ENCODE measurements around the gene PACS2.

GRCh38 chr14:105410642-105411016, 96.1 kb downstream of the PACS2 start:
- TF ChIP-seq, protein P1, sequence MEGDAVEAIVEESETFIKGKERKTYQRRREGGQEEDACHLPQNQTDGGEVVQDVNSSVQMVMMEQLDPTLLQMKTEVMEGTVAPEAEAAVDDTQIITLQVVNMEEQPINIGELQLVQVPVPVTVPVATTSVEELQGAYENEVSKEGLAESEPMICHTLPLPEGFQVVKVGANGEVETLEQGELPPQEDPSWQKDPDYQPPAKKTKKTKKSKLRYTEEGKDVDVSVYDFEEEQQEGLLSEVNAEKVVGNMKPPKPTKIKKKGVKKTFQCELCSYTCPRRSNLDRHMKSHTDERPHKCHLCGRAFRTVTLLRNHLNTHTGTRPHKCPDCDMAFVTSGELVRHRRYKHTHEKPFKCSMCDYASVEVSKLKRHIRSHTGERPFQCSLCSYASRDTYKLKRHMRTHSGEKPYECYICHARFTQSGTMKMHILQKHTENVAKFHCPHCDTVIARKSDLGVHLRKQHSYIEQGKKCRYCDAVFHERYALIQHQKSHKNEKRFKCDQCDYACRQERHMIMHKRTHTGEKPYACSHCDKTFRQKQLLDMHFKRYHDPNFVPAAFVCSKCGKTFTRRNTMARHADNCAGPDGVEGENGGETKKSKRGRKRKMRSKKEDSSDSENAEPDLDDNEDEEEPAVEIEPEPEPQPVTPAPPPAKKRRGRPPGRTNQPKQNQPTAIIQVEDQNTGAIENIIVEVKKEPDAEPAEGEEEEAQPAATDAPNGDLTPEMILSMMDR (IDR thresholded peaks at IDR 0.05; ENCODE audit: low read depth, low read length, missing input control): no peak
- TF ChIP-seq YY1 (IDR thresholded peaks at IDR 0.05) (no peak), JUND (IDR thresholded peaks at IDR 0.05) (no peak), SP1 (IDR thresholded peaks at IDR 0.05) (no peak), GABPA (IDR thresholded peaks at IDR 0.05 in 1 of 2, conservative IDR thresholded peaks at IDR 0.05 in 1 of 2) (no peak), TAF1 (conservative IDR thresholded peaks at IDR 0.05) (no peak), NR2F2 (IDR thresholded peaks at IDR 0.05) (no peak)
- TF ChIP-seq, protein P2, sequence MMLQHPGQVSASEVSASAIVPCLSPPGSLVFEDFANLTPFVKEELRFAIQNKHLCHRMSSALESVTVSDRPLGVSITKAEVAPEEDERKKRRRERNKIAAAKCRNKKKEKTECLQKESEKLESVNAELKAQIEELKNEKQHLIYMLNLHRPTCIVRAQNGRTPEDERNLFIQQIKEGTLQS (IDR thresholded peaks at IDR 0.05): no peak
- TF ChIP-seq, protein P3, sequence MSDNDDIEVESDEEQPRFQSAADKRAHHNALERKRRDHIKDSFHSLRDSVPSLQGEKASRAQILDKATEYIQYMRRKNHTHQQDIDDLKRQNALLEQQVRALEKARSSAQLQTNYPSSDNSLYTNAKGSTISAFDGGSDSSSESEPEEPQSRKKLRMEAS (IDR thresholded peaks at IDR 0.05): no peak
- TF ChIP-seq, protein P4, sequence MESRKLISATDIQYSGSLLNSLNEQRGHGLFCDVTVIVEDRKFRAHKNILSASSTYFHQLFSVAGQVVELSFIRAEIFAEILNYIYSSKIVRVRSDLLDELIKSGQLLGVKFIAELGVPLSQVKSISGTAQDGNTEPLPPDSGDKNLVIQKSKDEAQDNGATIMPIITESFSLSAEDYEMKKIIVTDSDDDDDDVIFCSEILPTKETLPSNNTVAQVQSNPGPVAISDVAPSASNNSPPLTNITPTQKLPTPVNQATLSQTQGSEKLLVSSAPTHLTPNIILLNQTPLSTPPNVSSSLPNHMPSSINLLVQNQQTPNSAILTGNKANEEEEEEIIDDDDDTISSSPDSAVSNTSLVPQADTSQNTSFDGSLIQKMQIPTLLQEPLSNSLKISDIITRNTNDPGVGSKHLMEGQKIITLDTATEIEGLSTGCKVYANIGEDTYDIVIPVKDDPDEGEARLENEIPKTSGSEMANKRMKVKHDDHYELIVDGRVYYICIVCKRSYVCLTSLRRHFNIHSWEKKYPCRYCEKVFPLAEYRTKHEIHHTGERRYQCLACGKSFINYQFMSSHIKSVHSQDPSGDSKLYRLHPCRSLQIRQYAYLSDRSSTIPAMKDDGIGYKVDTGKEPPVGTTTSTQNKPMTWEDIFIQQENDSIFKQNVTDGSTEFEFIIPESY (IDR thresholded peaks at IDR 0.05): no peak
- TF ChIP-seq, protein P5, sequence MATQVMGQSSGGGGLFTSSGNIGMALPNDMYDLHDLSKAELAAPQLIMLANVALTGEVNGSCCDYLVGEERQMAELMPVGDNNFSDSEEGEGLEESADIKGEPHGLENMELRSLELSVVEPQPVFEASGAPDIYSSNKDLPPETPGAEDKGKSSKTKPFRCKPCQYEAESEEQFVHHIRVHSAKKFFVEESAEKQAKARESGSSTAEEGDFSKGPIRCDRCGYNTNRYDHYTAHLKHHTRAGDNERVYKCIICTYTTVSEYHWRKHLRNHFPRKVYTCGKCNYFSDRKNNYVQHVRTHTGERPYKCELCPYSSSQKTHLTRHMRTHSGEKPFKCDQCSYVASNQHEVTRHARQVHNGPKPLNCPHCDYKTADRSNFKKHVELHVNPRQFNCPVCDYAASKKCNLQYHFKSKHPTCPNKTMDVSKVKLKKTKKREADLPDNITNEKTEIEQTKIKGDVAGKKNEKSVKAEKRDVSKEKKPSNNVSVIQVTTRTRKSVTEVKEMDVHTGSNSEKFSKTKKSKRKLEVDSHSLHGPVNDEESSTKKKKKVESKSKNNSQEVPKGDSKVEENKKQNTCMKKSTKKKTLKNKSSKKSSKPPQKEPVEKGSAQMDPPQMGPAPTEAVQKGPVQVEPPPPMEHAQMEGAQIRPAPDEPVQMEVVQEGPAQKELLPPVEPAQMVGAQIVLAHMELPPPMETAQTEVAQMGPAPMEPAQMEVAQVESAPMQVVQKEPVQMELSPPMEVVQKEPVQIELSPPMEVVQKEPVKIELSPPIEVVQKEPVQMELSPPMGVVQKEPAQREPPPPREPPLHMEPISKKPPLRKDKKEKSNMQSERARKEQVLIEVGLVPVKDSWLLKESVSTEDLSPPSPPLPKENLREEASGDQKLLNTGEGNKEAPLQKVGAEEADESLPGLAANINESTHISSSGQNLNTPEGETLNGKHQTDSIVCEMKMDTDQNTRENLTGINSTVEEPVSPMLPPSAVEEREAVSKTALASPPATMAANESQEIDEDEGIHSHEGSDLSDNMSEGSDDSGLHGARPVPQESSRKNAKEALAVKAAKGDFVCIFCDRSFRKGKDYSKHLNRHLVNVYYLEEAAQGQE (IDR thresholded peaks at IDR 0.05): no peak
